Fibroblast of peridontal ligament (primary cell): ENCODE measurements around the gene ZNF785.
"Not testable (repeated sequence)": the region's sequence is repeated elsewhere in the genome, so short reads cannot be mapped to it uniquely, and the experiment has no call there.

Source experiments
- DNase-seq: peaks from one replicate; pipeline ENCODE4 v3.0.0-alpha.2; 2010; ENCODE audit errors: extremely low read depth

Gene ZNF785

GRCh38 chr16:30602616-30603277, 17.2 kb upstream of the ZNF785 start:
- peak; percentile 76 for DNase-seq

GRCh38 chr16:30601966-30602365, 16.5 kb upstream of the ZNF785 start:
- DNase-seq = no peak

DNA sequence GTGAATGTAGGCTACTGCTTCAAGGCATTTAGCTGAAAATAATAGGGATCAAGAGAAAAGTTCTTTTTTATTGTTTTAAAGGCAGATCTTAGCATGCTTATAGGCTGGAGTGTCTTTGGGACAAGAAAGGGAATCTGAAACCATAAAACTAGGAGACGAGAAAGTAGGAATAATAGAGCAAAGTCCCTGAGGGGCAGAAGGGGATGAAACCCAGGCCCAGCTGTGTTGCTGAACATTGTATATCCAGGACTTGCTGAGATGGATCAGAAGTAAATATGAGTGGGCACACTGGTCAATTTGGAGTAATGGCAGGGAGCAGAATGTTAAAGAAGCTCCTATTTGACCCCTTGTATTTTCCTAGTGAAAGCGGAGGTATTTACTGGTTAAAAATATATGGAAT, 15.4 kb upstream of the ZNF785 start:
- DNase-seq = no peak

DNA sequence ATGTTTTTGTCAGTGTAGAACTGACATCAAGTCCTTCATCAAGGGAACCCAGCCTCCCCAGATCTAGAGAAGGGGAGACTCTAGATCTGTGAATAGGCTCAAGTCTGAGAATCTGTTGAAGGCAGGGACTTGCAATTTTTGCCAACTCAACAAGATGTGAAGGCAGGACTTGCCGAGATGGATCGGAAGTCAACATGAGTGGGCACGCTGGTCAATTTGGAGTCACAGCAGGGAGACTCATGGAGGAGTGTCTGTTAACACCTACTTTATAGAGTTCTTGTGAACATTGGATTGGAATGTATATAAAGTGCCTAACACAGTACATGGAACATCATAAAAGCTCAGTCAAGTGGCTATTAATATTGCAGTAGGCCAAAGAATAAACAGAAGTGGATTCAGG, 14.7 kb upstream of the ZNF785 start:
- no peak for DNase-seq

- DNase-seq = no peak
These were observed 7.4 kb upstream of the ZNF785 start for GRCh38 chr16:30592871-30593270.

DNA sequence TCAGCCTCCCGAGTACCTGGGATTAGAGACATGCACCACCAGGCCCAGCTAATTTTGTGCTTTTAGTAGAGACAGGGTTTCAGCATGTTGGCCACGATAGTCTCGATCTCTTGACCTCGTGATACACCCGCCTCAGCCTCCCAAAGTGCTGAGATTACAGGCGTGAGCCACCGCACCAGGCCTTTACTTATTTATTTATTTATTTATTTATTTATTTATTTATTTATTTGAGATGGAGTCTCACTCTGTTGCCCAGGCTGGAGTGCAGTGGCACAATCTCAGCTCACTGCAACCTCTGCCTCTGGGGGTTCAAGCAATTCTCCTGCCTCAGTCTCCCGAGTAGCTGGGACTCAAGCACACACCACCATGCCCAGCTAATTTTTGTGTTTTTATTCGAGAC, 5.4 kb upstream of the ZNF785 start:
- DNase-seq = not testable (repeated sequence)

- DNase-seq = not testable (repeated sequence)
These were observed 4.1 kb upstream of the ZNF785 start for GRCh38 chr16:30589582-30589981.

DNA sequence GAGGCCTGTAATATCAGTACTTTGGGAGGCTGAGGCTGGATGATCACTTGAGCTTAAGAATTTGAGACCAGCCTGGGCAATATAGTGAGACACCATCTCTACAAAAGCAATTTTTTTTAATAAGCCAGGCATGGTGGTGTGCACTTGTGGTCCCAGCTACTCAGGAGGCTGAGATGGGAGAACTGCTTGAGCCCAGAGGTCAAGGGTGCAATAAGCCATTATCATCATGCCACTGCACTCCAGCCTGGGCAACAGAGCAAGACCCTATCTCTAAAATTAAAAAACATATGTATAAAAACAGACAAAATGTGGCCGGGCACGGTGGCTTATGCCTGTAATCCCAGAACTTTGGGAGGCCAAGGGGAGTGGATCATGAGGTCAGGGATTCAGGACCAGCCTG, 3.2 kb upstream of the ZNF785 start:
- DNase-seq = no peak

GRCh38 chr16:30585022-30585399, 486 bp downstream of the ZNF785 start:
- peak; percentile 13 for DNase-seq

GRCh38 chr16:30582611-30583340, 2.7 kb downstream of the ZNF785 start:
- no peak for DNase-seq

DNA sequence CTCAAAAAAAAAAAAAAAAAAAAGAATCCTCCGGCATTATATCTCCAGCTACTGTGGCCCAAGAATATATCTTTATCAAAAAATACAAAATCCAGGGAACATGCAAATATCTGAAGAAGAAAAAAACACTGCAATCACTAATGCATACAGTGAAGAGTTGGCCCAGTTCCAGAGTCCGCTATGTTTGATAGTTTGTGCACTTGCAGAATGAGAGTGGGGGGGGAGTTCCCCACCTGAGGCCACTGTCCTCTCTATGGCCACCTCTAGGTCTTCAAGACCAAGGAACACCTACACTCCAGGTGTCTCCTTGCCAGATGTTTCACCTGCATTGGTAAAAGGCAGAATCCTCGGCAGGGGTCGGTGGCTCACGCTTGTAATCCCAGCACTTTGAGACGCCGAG, 4.0 kb downstream of the ZNF785 start:
- DNase-seq = no peak

GRCh38 chr16:30574678-30575077, 10.8 kb downstream of the ZNF785 start:
- no peak for DNase-seq

GRCh38 chr16:30571445-30572322, 13.8 kb downstream of the ZNF785 start, which contains the start of gene ZNF688:
Gene ZNF688, minus strand, starts transcription at chr16:30571714. Its CDS starts 85 bp downstream, at chr16:30571629.
- DNase-seq = peak; percentile 98

DNA sequence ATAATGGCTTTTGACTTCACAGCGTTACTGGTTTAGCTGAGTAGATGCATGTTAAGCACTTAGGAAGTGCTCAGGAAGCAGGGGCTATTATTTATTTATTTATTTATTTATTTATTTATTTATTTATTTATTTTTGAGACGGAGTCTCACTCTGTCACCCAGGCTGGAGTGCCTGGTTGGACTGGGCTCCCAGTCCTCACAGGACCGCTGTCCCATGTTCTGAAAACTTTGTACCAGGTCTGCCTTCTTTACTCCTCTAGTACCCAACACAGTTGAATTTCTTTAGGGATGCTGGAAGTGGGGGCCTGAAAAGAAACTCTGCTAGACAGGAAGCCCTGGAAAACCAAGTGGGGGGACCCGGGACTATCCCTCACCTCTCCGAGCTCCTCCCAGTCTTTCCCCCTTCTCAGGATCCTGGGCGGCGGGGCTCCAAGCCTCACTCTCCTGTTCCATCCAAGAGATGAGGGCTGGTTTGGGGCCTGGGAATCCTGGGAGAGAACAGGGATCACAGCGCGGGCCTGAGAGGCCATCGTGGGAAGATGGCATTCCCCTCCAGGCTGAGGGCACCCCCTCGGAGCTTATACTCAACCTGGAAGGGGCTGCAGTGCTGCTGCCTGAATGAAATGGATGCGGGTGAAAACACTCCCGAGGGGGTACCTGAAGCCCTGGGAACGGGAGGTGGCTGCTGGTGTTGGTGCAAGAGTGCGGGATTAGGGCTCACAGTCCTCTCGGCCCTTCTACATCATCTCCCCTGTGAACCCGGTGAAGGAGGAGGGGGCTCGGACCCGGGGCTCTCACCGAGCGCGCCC, 14.7 kb downstream of the ZNF785 start:
- DNase-seq = peak; percentile 45

GRCh38 chr16:30569746-30570635, 15.5 kb downstream of the ZNF785 start:
- no peak for DNase-seq

DNA sequence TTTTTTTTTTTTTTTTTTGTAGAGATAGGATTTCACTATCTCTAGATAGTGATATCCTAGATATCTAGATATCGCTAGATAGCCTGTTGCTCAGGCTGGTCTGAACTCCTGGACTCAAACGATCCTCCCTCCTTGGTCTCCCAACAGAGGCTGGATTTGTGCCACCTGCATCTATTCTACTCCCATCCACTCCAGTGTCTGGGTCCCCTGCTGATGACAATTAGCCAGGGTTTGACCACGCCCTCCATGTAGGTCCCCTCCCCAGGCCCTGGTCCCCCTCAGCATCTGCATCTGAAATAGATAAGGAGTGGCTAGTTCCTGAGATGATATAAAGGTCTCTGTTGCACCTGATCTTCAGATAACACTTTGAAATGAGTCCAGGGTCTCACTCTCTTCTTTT, 16.2 kb downstream of the ZNF785 start:
- DNase-seq = no peak

- peak; percentile 74 for DNase-seq
These were observed 17.4 kb downstream of the ZNF785 start for GRCh38 chr16:30567991-30568638.

DNA sequence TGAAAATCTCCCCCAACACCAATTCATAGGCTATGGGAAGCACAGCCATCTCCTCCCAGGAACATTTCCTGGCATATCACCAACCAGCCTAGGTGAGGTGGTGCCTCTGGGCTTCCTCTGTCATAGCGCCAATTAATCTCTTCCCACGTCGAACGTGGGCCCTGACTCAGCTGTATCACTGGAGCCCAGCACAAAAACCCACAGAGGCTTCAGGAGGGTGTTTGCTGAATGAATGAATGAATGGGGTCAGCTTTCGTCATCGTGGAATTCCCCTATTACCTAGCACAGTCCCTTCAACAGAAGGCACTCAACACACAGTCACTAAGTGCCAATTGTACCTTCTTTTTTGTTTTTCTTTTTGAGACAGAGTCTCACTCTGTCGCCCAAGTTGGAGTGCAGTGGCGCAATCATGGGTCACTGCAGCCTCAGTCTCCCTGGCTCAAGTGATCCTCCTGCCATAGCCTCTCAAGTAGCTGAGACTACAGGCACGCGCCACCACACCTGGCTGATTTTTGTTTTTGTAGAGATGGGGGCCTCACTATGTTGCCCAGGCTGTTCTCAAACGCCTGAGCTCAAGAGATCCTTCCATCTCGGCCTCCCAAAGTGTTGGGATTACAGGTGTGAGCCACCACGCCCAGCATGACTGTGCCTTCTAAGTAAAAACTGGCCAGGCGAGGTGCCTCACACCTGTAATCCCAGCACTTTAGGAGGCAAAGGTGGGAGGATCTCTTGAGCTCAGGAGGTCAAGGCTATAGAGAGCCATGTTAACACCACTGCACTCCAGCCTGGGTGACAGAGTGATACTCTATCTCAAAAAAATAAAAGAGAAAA, 18.1 kb downstream of the ZNF785 start:
- no peak for DNase-seq

DNA sequence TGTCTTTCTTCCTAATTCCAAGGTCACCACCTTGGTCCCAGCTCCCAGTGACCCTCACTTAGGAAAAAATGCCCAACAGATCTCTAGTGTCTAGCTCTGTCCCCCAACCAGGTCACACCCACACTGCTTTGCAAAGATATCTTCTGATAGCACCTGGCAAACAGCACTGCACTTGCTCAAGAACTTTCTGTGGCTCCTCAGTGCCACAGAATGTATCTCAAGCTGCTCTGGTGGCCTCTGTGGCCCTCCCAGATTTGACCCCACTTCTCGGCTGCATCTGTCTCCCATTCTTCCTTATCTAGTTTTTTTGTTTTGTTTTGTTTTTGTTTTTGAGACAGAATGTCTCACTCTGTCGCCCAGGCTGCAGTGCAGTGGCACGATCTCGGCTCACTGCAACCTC, 19.0 kb downstream of the ZNF785 start:
- DNase-seq = no peak
